Upper lobe of left lung (tissue), 6 donors: ENCODE results near the gene COBLL1. TPM values are rescaled to one million over a fixed set of nuclear protein-coding genes. Genes with fewer than 3 reads are reported as not detected.

Experiments used
- ATAC-seq, 2 donors: fragments of 200-7000 bp; cut with Tn5 transposase; one replicate each; pipeline ENCODE4 v1.9.1; 2022; ENCODE audit warnings: mild to moderate bottlenecking in 2 of 2, moderate library complexity in 2 of 2; ENCODE audit not compliant: low FRiP score in 2 of 2
- DNase-seq, 2 donors: peaks; one replicate each; pipeline ENCODE4 v3.0.0-alpha.2; 2019 to 2020
- H3K27ac ChIP-seq, 4 donors: fragments of 200-600 bp; sonication (generic); one replicate each; pipeline ENCODE4 v1.5.1; 2016 to 2019
- H3K27me3 ChIP-seq, 4 donors: fragments of 200-600 bp; sonication (generic); one replicate each; pipeline ENCODE4 v1.5.1; 2017 to 2019
- H3K36me3 ChIP-seq, 4 donors: fragments of 200-600 bp; sonication (generic); one replicate each; pipeline ENCODE4 v1.5.1; 2016 to 2019
- H3K4me1 ChIP-seq, 4 donors: fragments of 200-600 bp; sonication (generic); one replicate each; pipeline ENCODE4 v1.5.1; 2018 to 2019
- H3K4me3 ChIP-seq, 4 donors: fragments of 200-600 bp; sonication (generic); one replicate each; pipeline ENCODE4 v1.5.1; 2017 to 2019; ENCODE audit warnings: mild to moderate bottlenecking in 2 of 4, moderate library complexity in 1 of 4
- H3K9me3 ChIP-seq, 4 donors: fragments of 200-600 bp; sonication (generic); one replicate each; pipeline ENCODE4 v1.5.1; 2018 to 2019
- EP300 ChIP-seq, 4 donors: sonication (generic); formaldehyde crosslinking; IDR thresholded peaks; one replicate each; pipeline ENCODE4 v1.5.1; 2017; ENCODE audit warnings: antibody characterized with exemption in 4 of 4, control low read depth in 2 of 4
- POLR2A ChIP-seq, 4 donors: fragments of 450-650 bp; IDR thresholded peaks; one replicate each; pipeline ENCODE4 v1.5.1; 2016 to 2017; ENCODE audit warnings: antibody characterized with exemption in 4 of 4, mild to moderate bottlenecking in 2 of 4
- POLR2AphosphoS5 ChIP-seq, 2 donors: sonication (generic); formaldehyde crosslinking; IDR thresholded peaks; one replicate each; pipeline ENCODE4 v1.5.1; 2017; ENCODE audit warnings: antibody characterized with exemption in 2 of 2
- WGBS, 2 donors: methylation state at CpG; one replicate each; pipeline ENCODE4 v1.1.5; 2017 to 2018; 5-methylcytosine and 5-hydroxymethylcytosine counted together
- total RNA-seq, 6 donors: library from RNA; depleted of rRNA in 4 of 6; stranded (reverse); fragments of >200 nt in 4 of 6; gene quantifications; one replicate each; pipeline versions ENCODE4 v1.1.0 to v1.2.1, GENCODE V29; 2016 to 2021
- TF ChIP-seq, protein P1 (sequence below), 6 experiments: fragments of 450-650 bp in 4 of 6; fragments of 200-600 bp in 2 of 6; sonication (generic) in 2 of 6; IDR thresholded peaks; one replicate each; pipeline ENCODE4 v1.5.1; 2016 to 2019; ENCODE audit warnings: antibody characterized with exemption in 6 of 6
- donor health status: DM: no; HTN: no; CAD: no; lungs with moderate emphysema.
- donor health status: DM: no; HTN: yes; CAD: no; lungs with severe emphysema.

The COBLL1 gene
- total RNA-seq, 6 donors from 2014 or later: 64.3 to 128 (median 90.1) TPM

DNA sequence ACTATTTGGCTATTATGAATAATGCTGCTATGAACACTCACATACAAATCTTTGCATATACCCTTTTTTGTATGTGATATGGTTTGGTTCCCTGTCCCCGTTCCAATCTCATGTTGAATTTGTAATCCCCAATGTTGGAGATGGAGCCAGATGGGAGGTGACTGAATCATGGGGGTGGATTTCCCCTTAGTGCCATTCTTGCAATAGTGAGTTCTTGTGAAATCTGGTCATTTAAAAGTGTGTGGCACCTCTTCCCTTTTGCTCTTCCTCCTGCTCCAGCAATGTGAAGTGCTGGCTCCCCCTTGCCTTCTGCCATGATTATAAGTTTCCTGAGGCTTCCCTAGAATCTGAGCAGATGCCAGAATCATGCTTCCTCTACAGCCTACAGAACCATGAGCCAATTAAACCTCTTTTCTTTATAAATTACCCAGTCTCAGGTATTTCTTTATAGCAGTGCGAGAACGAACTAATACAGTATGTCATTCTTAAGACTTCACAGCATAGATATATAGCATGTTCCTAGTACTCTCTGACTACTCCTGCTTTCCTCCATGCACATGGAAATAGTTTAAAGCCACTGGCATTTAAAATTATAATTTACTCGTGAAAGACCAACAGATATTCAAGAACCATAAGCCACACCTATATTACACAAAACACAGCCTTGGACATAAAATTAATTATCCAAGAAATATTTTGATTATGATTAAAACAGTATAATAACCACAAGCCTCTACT lies 75.2 kb downstream of the COBLL1 start:
- H3K27me3 ChIP-seq: no peaks in the 10 kb centered on the region
- DNase-seq (no peak), ATAC-seq (no peak)
- no peak overlapping the region for H3K4me3 ChIP-seq
- WGBS, 2 donors: 83 to 89% methylated on average over 4 of the region's 4 CpGs
- peaks cover 3 to 20% (median 8%) of the 10 kb centered on the region in 4 donors for H3K4me1 ChIP-seq
- H3K27ac ChIP-seq: peak overlapping the region in 1 of 4 donors; percentile 6
- H3K9me3 ChIP-seq: no peaks in the 10 kb centered on the region
- TF ChIP-seq, protein P1, sequence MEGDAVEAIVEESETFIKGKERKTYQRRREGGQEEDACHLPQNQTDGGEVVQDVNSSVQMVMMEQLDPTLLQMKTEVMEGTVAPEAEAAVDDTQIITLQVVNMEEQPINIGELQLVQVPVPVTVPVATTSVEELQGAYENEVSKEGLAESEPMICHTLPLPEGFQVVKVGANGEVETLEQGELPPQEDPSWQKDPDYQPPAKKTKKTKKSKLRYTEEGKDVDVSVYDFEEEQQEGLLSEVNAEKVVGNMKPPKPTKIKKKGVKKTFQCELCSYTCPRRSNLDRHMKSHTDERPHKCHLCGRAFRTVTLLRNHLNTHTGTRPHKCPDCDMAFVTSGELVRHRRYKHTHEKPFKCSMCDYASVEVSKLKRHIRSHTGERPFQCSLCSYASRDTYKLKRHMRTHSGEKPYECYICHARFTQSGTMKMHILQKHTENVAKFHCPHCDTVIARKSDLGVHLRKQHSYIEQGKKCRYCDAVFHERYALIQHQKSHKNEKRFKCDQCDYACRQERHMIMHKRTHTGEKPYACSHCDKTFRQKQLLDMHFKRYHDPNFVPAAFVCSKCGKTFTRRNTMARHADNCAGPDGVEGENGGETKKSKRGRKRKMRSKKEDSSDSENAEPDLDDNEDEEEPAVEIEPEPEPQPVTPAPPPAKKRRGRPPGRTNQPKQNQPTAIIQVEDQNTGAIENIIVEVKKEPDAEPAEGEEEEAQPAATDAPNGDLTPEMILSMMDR (IDR thresholded peaks at IDR 0.05): no peak
- no peak for TF ChIP-seq POLR2AphosphoS5 (IDR thresholded peaks at IDR 0.05)
- no peaks in the 10 kb centered on the region for H3K36me3 ChIP-seq

DNA sequence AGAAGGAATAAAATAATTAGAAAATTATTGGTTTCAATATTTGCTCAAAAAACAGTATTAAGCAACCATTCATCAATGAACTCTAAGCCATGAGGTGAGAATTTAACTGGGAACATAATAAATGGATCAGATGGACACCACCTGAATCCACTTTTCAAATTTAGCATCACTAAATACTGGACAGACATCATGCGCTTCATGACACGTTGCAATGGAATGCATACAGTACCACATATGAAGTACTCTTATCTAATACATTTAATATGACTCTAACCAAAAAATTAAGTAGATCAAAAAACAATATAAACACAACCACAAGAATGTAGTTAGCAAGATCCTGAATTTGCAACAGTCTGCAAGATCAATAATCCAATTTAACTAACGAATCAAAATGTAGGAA lies 76.6 kb downstream of the COBLL1 start:
- H3K27me3 ChIP-seq: no peaks in the 10 kb centered on the region
- peaks cover 0 to 20% (median 7%) of the 10 kb centered on the region in 4 donors for H3K4me1 ChIP-seq
- H3K36me3 ChIP-seq: no peaks in the 10 kb centered on the region
- DNase-seq (no peak), ATAC-seq (no peak)
- no peak overlapping the region for H3K27ac ChIP-seq
- TF ChIP-seq EP300 (IDR thresholded peaks at IDR 0.05) (no peak), POLR2A (IDR thresholded peaks at IDR 0.05) (no peak), POLR2AphosphoS5 (IDR thresholded peaks at IDR 0.05) (no peak)
- TF ChIP-seq, protein P1 (IDR thresholded peaks at IDR 0.05): no peak
- H3K9me3 ChIP-seq: no peaks in the 10 kb centered on the region
- no peak overlapping the region for H3K4me3 ChIP-seq
- WGBS, 2 donors: 90 to 94% methylated on average over 3 of the region's 3 CpGs

DNA sequence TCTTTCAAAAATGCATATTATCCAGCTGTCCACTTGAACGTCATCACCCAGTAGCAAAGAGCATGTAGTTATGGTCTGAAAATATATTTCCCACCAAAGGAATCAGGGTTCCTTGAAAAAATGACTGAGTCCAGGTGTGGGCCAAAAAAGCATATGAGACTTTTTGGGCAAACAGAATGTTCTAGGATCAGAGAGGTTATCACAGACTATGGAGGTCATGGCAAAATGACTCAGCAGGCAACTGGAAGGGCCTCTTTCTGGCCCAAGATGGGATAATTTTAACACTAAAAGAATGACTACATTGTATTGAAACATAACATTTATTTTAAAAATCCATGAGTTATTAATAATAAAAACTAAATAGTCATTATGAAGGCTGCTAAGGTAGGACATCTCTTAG lies 77.1 kb downstream of the COBLL1 start:
- 84 to 97% methylated on average over 1 of the region's 1 CpG for WGBS, 2 donors
- no peak overlapping the region for H3K27ac ChIP-seq
- no peak for ATAC-seq
- H3K27me3 ChIP-seq: no peaks in the 10 kb centered on the region
- TF ChIP-seq EP300 (IDR thresholded peaks at IDR 0.05): no peak
- no peak for TF ChIP-seq POLR2AphosphoS5 (IDR thresholded peaks at IDR 0.05)
- TF ChIP-seq, protein P1 (IDR thresholded peaks at IDR 0.05): no peak
- no peak for TF ChIP-seq POLR2A (IDR thresholded peaks at IDR 0.05)
- no peak overlapping the region for H3K4me3 ChIP-seq
- DNase-seq: no peak
- H3K4me1 ChIP-seq: peaks cover 0 to 20% (median 7%) of the 10 kb centered on the region in 4 donors
- H3K36me3 ChIP-seq: no peaks in the 10 kb centered on the region
- no peaks in the 10 kb centered on the region for H3K9me3 ChIP-seq

DNA sequence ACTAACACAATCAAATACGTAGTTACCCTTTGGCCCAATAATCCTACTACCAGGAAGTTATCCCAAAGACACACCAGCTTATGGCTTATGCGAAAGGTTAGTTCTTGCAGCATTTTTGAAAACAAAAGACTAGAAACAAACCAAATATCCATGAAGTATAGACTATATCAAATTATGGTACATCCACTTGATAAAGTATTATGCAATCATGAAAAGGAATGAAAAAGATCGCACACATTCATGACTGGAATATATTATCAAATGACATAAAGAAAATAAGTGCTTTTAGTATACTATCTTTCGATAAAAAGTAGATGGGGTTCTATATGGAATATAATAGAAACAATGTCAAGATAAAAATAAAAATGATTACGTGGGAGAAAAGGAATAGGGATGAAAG lies 78.2 kb downstream of the COBLL1 start:
- 93 to 98% methylated on average over 5 of the region's 5 CpGs for WGBS, 2 donors
- peaks cover 0 to 15% (median 7%) of the 10 kb centered on the region in 4 donors for H3K4me1 ChIP-seq
- H3K27ac ChIP-seq: no peak overlapping the region
- no peaks in the 10 kb centered on the region for H3K9me3 ChIP-seq
- DNase-seq (no peak), ATAC-seq (no peak)
- H3K27me3 ChIP-seq: no peaks in the 10 kb centered on the region
- no peaks in the 10 kb centered on the region for H3K36me3 ChIP-seq
- TF ChIP-seq POLR2AphosphoS5 (IDR thresholded peaks at IDR 0.05) (no peak), EP300 (IDR thresholded peaks at IDR 0.05) (no peak), POLR2A (IDR thresholded peaks at IDR 0.05) (no peak)
- TF ChIP-seq, protein P1 (IDR thresholded peaks at IDR 0.05): no peak
- no peak overlapping the region for H3K4me3 ChIP-seq
